HepG2 (cell line): ENCODE measurements around the gene REELD1. TPM values are rescaled to one million over a fixed set of nuclear protein-coding genes. Genes with fewer than 3 reads are reported as not detected.

Experiments used
- AHR ChIP-seq: IDR thresholded peaks from 2 replicates; pipeline ENCODE4 v1.6.1; 2018; ENCODE audit warnings: missing genetic modification reagents, missing compliant biosample characterization
- FOSL2 ChIP-seq: sonication (generic); formaldehyde crosslinking; IDR thresholded peaks from 2 replicates; pipeline ENCODE4 v1.4.0; 2020; ENCODE audit warnings: missing genetic modification reagents
- GATAD2A ChIP-seq: IDR thresholded peaks from 2 replicates; pipeline ENCODE4 v1.6.1; 2016
- JARID2 ChIP-seq: sonication (generic); formaldehyde crosslinking; IDR thresholded peaks from 2 replicates; pipeline ENCODE4 v1.8.1; 2023; ENCODE audit warnings: missing genetic modification reagents, inconsistent platforms; ENCODE audit not compliant: insufficient replicate concordance
- KAT2B ChIP-seq: fragments of 150-350 bp; IDR thresholded peaks from 2 replicates; pipeline ENCODE4 v1.6.1; 2014; ENCODE audit warnings: low read depth, low read length, borderline replicate concordance
- KDM5A ChIP-seq: fragments of 200-600 bp; sonication (generic); IDR thresholded peaks from 2 replicates; pipeline ENCODE4 v1.7.0; 2018; ENCODE audit warnings: antibody characterized with exemption, mild to moderate bottlenecking, low read length, borderline replicate concordance
- KLF15 ChIP-seq: sonication (generic); formaldehyde crosslinking; IDR thresholded peaks from 2 replicates; pipeline ENCODE4 v1.8.1; 2023; ENCODE audit warnings: borderline replicate concordance, mild to moderate bottlenecking, inconsistent platforms, missing genetic modification reagents, mixed read lengths
- MAFF ChIP-seq: IDR thresholded peaks from 2 replicates; pipeline ENCODE4 v1.6.1; 2011; ENCODE audit warnings: low read depth, low read length, improper control_type of control experiment
- MED13 ChIP-seq: sonication (generic); formaldehyde crosslinking; IDR thresholded peaks from 2 replicates; pipeline ENCODE4 v1.5.0; 2020; ENCODE audit warnings: missing genetic modification reagents
- MIER3 ChIP-seq: IDR thresholded peaks from 2 replicates; pipeline ENCODE4 v1.6.1; 2016; ENCODE audit warnings: missing compliant biosample characterization, borderline replicate concordance
- NCOR1 ChIP-seq: fragments of 200-600 bp; sonication (generic); IDR thresholded peaks from 2 replicates; pipeline ENCODE4 v1.7.0; 2017; ENCODE audit warnings: antibody characterized with exemption, low read length, borderline replicate concordance
- NPAS2 ChIP-seq: sonication (generic); formaldehyde crosslinking; IDR thresholded peaks from 2 replicates; pipeline ENCODE4 v1.8.0; 2022; ENCODE audit warnings: mild to moderate bottlenecking, missing genetic modification reagents, borderline replicate concordance
- NR1H2 ChIP-seq: sonication (generic); formaldehyde crosslinking; IDR thresholded peaks from 2 replicates; pipeline ENCODE4 v1.8.1; 2022; ENCODE audit warnings: low read depth, missing genetic modification reagents, borderline replicate concordance
- PAXIP1 ChIP-seq: sonication (generic); formaldehyde crosslinking; conservative IDR thresholded peaks from 2 replicates; pipeline ENCODE4 v1.4.0; 2020; ENCODE audit warnings: mild to moderate bottlenecking, missing genetic modification reagents, moderate library complexity
- SATB2 ChIP-seq: sonication (generic); formaldehyde crosslinking; IDR thresholded peaks from 2 replicates; pipeline ENCODE4 v1.5.0; 2020; ENCODE audit warnings: missing genetic modification reagents
- UBTF ChIP-seq: sonication (generic); formaldehyde crosslinking; IDR thresholded peaks from 2 replicates; pipeline ENCODE4 v1.4.0; 2020; ENCODE audit warnings: mild to moderate bottlenecking, missing genetic modification reagents
- ZFY ChIP-seq: sonication (generic); formaldehyde crosslinking; IDR thresholded peaks from 2 replicates; pipeline ENCODE4 v1.4.0; 2020; ENCODE audit warnings: missing genetic modification reagents
- ZIK1 ChIP-seq: sonication (generic); formaldehyde crosslinking; IDR thresholded peaks from 2 replicates; pipeline ENCODE4 v1.5.0; 2020; ENCODE audit warnings: mild to moderate bottlenecking, low read depth, missing genetic modification reagents, borderline replicate concordance
- ZNF30 ChIP-seq: sonication (generic); formaldehyde crosslinking; IDR thresholded peaks from 2 replicates; pipeline ENCODE4 v1.5.0; 2020; ENCODE audit warnings: mild to moderate bottlenecking, missing genetic modification reagents
- ZNF337 ChIP-seq: sonication (generic); formaldehyde crosslinking; IDR thresholded peaks from 2 replicates; pipeline ENCODE4 v1.5.1; 2020; ENCODE audit warnings: missing genetic modification reagents, low read depth, mild to moderate bottlenecking, borderline replicate concordance
- ZNF562 ChIP-seq: sonication (generic); formaldehyde crosslinking; IDR thresholded peaks from 2 replicates; pipeline ENCODE4 v1.8.0; 2022; ENCODE audit warnings: missing genetic modification reagents, borderline replicate concordance
- polyA plus RNA-seq, 8 experiments: library from polyadenylated mRNA; depleted of rRNA in 3 of 8; stranded (reverse) in 7 of 8; unstranded in 1 of 8; fragments of >200 nt; fragmentation: Illumina TruSeq in 4 of 8; extraction: Trizol in 4 of 8; gene quantifications; 2 replicates each; pipeline versions ENCODE4 v1.2.1 to v1.2.3, GENCODE V29; 2011 to 2016; ENCODE audit warnings: low read depth in 4 of 8, missing spikeins in 1 of 8, mixed read lengths in 1 of 8; ENCODE audit not compliant: insufficient read depth in 1 of 8
- total RNA-seq, 5 experiments: library from RNA; depleted of rRNA; stranded (reverse); fragments of >200 nt; fragmentation: Illumina TruSeq; extraction: Trizol; gene quantifications; 2 replicates each; pipeline ENCODE4 v1.2.3, GENCODE V29; 2016; ENCODE audit warnings: low read depth in 1 of 5
- TF ChIP-seq, protein P1 (sequence below): sonication (generic); formaldehyde crosslinking; IDR thresholded peaks from 2 replicates; pipeline ENCODE4 v1.8.0; 2022; ENCODE audit warnings: mild to moderate bottlenecking, missing genetic modification reagents, moderate library complexity

Gene REELD1
- total and polyA plus RNA-seq, 2 of the 13 experiments (the other 11 are each of a cell fraction or from before 2014, with no cell fraction given) = 0.04 to 0.26 TPM

DNA sequence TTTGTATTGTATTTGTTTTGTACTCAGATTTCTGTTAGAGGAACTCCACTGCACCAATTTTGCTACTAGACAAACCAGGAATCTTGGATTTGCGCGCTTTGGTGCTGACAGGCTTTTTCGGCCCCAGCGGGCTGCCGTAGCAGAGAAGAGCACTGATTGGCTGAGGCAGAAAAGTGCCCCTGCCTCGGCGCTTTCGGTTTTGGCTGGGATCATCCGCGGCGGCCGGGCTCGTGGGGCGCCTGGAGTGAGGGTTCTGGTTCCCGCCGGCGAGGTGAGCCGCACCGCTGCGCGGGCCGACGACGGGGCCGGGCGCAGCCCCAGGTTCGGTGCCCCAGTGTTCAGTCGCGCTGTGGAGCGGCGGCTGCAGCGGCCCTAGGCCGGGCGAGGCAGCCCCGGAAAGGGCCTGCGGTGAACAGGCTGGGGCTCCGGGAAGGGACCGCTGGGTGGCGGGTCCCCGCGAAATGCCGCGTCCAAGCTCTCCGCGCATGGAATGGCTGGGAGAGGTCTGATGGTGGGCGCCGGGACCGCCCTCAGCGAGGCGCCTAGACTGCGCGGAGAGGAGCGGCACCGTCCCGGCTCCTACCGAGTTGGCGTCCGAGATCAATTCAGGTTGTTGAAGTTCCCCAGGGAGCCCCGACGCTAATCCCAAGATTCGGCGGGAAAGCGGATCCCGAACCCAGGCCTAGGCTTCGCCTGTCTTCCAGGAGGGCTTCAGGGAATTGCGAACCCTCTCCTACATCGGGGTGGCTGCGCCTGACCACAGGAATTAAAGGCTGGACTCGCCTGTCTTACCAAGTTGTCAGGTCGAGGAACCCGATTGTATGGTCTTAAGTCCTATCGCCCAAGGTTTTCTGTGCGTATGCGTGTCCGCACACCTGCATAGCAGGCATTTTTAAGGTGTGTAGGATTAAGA is 38.5 kb upstream of the REELD1 start, which contains the start of gene LSM6 (continued):
- TF ChIP-seq, protein P1, sequence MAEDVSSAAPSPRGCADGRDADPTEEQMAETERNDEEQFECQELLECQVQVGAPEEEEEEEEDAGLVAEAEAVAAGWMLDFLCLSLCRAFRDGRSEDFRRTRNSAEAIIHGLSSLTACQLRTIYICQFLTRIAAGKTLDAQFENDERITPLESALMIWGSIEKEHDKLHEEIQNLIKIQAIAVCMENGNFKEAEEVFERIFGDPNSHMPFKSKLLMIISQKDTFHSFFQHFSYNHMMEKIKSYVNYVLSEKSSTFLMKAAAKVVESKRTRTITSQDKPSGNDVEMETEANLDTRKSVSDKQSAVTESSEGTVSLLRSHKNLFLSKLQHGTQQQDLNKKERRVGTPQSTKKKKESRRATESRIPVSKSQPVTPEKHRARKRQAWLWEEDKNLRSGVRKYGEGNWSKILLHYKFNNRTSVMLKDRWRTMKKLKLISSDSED = no peak
- TF ChIP-seq ZNF30 (CRISPR knock-in tag) (no peak), MIER3 (CRISPR knock-in tag) (no peak), JARID2 (CRISPR knock-in tag) (no peak), SATB2 (no peak), ZNF562 (no peak), ZFY (CRISPR knock-in tag) (peak; percentile 93), KLF15 (CRISPR knock-in tag) (no peak), NR1H2 (CRISPR knock-in tag) (0 out of 2 replicates have a peak, but pooled peaks have one; percentile 23), ZIK1 (CRISPR knock-in tag) (no peak; the same call in 1 of the 2 replicates), NCOR1 (no peak), UBTF (peak; percentile 97), FOSL2 (CRISPR knock-in tag) (no peak), KAT2B (no peak), MAFF (peak; percentile 65), MED13 (CRISPR knock-in tag) (no peak), NPAS2 (CRISPR knock-in tag) (no peak), PAXIP1 (CRISPR knock-in tag) (peak; percentile 14; the same call in 1 of the 2 replicates), GATAD2A (CRISPR knock-in tag) (0 out of 2 replicates have a peak, but pooled peaks have one; percentile 40), AHR (no peak), KDM5A (peak; percentile 86; the same call in 1 of the 2 replicates), ZNF337 (CRISPR knock-in tag) (no peak)
